NT2/D1 (cell line): ENCODE data around the gene FAM83B.
"Not testable (repeated sequence)": the region's sequence is repeated elsewhere in the genome, so short reads cannot be mapped to it uniquely, and the experiment has no call there.

Source experiments
- DNase-seq: peaks from one replicate; pipeline ENCODE4 v3.0.0-alpha.2; 2011; ENCODE audit warnings: low read depth, low spot score
- H3K27me3 ChIP-seq: 2 replicates; pipeline ENCODE4 v1.6.0; 2011; ENCODE audit warnings: mild to moderate bottlenecking; ENCODE audit not compliant: insufficient read length, insufficient read depth
- H3K36me3 ChIP-seq: 2 replicates; pipeline ENCODE4 v1.6.1; 2011; ENCODE audit warnings: mild to moderate bottlenecking, low read length, mixed read lengths; ENCODE audit not compliant: insufficient read depth, insufficient read length
- H3K4me1 ChIP-seq: 2 replicates; pipeline ENCODE4 v1.5.1; 2011; ENCODE audit not compliant: insufficient read depth, insufficient read length
- H3K4me3 ChIP-seq: 2 replicates; pipeline ENCODE4 v1.5.1; 2011; ENCODE audit warnings: low read depth; ENCODE audit not compliant: insufficient read length
- H3K9ac ChIP-seq: 2 replicates; pipeline ENCODE4 v1.6.0; 2011; ENCODE audit warnings: low read depth; ENCODE audit not compliant: insufficient read length
- H3K9me3 ChIP-seq: 2 replicates; pipeline ENCODE4 v1.5.1; 2011; ENCODE audit warnings: mild to moderate bottlenecking, low read length; ENCODE audit not compliant: insufficient read depth
- SUZ12 ChIP-seq: IDR thresholded peaks from 2 replicates; pipeline ENCODE4 v1.6.1; 2011; ENCODE audit not compliant: insufficient read length, insufficient read depth; ENCODE audit errors: extremely low read depth
- YY1 ChIP-seq: IDR thresholded peaks from 2 replicates; pipeline ENCODE4 v1.6.1; 2011; ENCODE audit not compliant: insufficient read length, insufficient read depth
- ZNF274 ChIP-seq: IDR thresholded peaks from 2 replicates; pipeline ENCODE4 v1.6.1; 2011; ENCODE audit warnings: mild to moderate bottlenecking, low read depth, low read length

The FAM83B gene

DNA sequence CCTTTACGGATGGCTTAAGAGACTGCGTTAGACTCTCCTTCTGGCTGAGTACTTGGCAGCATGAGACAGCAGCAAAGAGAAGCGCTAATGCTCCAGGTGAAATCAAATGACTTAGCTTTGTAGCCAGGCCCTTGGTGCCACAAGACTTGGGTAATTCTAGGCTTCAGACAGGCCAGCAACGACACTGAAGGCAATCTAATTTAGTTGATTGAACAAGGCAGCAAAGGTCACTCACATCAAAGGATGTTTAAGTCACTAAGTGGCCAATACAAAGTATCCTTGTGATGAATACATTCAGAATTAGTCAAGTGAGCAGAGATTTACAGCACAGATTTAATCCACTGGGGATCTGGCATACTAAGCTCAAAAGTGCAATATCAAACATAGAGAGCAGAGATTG, 113.2 kb downstream of the FAM83B start:
- H3K9me3 ChIP-seq = no peaks in the 10 kb centered on the region
- no peaks in the 10 kb centered on the region for H3K4me1 ChIP-seq
- no peak overlapping the region for H3K9ac ChIP-seq
- no peak for DNase-seq
- no peak overlapping the region for H3K4me3 ChIP-seq
- TF ChIP-seq SUZ12 (no peak), ZNF274 (no peak), YY1 (no peak)
- H3K27me3 ChIP-seq = no peaks in the 10 kb centered on the region
- no peaks in the 10 kb centered on the region for H3K36me3 ChIP-seq

DNA sequence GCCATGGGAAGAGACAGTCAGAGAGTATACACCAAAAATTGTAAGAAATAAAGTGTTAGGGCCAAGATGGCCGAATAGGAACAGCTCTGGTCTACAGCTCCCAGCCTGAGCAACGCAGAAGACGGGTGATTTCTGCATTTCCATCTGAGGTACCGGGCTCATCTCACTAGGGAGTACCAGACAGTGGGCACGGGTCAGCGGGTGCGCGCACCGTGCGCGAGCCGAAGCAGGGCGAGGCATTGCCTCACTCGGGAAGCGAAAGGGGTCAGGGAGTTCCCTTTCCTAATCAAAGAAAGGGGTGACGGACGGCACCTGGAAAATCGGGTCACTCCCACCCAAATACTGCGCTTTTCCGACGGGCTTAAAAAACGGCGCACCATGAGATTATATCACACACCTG, 114.8 kb downstream of the FAM83B start:
- H3K4me1 ChIP-seq = not testable (repeated sequence)

DNA sequence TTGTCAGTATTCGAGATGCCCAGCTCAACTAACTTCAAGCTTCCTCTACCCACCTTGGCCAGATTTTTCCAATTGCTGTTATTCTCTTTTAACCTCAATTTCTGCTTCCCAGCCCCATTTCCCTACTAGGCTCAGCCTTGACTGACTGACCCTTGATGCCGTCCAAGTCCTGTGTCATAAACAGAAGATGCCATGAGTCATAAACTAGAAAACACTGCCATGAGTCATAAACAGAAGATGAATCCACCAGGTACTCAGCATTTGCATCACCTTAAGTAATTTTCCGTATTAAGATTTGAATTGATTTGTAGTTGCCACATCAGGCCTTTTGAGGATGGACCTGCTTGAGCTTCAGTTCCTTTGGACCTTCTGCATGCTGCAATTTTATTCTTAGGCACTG, 123.8 kb downstream of the FAM83B start:
- H3K4me1 ChIP-seq = no peaks in the 10 kb centered on the region
- no peaks in the 10 kb centered on the region for H3K9me3 ChIP-seq
- no peak overlapping the region for H3K4me3 ChIP-seq
- no peak for TF ChIP-seq SUZ12
- no peak for TF ChIP-seq ZNF274
- no peak for TF ChIP-seq YY1
- H3K36me3 ChIP-seq = no peaks in the 10 kb centered on the region
- no peak for DNase-seq
- H3K9ac ChIP-seq = no peak overlapping the region
- no peaks in the 10 kb centered on the region for H3K27me3 ChIP-seq

More for the DNA sequence above, 114.8 kb downstream of the FAM83B start:
- H3K4me3 ChIP-seq, H3K36me3 ChIP-seq, DNase-seq, H3K9ac ChIP-seq, H3K27me3 ChIP-seq, H3K9me3 ChIP-seq: not testable (repeated sequence)

DNA sequence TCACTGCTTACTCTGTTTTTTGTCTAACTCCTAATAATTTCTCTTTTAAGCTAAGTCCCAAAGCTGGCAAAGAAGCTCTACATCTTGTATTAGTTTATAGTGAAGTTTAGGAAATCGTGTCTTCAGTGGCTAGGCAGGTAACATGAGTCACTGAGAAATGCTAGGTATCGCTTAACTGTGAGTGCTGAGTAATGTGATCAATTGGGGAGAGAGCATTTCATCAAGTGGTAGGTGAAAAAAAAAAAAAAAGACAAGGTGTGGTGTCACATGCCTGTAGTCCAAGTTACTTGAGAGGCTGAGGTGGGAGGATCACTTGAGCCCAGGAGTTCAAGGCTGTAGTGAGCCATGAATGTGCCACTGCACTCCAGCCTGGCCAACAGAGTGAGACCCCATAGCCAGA, 125.3 kb downstream of the FAM83B start:
- no peak overlapping the region for H3K9ac ChIP-seq
- H3K9me3 ChIP-seq = no peaks in the 10 kb centered on the region
- H3K36me3 ChIP-seq = no peaks in the 10 kb centered on the region
- TF ChIP-seq YY1 = no peak
- TF ChIP-seq ZNF274 = no peak
- TF ChIP-seq SUZ12 = no peak
- no peaks in the 10 kb centered on the region for H3K27me3 ChIP-seq
- no peaks in the 10 kb centered on the region for H3K4me1 ChIP-seq
- no peak overlapping the region for H3K4me3 ChIP-seq
- DNase-seq = no peak

DNA sequence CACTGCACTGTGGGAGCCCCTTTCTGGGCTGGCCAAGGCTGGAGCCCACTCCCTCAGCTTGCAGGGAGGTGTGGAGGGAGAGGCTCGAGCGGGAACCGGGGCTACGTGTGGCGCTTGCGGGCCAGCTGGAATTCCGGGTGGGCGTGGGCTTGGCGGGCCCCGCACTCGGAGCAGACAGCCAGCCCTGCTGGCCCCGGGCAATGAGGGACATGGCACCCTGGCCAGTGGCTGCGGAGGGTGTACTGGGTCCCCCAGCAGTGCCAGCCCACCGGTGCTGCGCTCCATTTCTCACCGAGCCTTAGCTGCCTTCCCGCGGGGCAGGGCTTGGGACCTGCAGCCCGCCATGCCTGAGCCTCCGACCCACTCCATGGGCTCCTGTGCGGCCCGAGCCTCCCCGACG, 132.6 kb downstream of the FAM83B start:
- not testable (repeated sequence) for H3K36me3 ChIP-seq, H3K9me3 ChIP-seq, H3K9ac ChIP-seq, DNase-seq, H3K27me3 ChIP-seq, H3K4me1 ChIP-seq, H3K4me3 ChIP-seq

DNA sequence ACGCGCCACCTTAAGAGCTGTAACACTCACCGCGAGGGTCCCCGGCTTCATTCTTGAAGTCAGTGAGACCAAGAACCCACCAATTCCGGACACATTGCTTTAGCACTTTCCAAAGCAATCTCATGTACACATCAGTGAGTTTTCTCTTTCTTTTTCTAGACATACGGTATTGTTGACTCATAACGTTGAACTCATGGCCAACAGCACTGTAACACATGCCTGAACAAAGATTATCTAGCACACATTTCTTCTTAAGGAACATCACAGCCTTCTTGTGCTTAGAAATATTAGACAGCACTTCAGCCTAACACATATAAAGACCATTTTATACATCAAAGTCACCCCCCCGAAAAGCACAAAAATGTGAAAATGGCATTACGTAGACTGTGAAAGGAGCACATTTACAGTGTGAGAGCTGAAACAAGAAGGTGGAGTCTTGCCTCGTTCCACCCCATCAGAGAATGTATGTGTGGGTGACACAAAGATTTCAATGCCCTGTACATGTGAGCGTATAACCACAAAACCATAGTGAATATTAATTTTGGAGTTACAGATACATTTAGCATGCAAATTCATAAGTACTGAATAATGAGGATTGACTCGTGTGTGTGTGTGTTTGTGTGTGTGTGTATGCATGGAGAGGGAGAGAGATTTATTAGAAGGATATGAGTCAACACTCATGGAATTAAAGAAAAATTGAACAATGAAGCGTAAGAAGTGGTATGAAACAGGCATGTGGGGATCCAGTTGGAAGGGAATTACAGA, 134.1 kb downstream of the FAM83B start:
- Histone ChIP-seq H3K27me3 (no peaks in the 10 kb centered on the region), H3K9me3 (no peaks in the 10 kb centered on the region), H3K36me3 (no peaks in the 10 kb centered on the region), H3K9ac (no peak overlapping the region), H3K4me1 (no peaks in the 10 kb centered on the region), H3K4me3 (no peak overlapping the region)
- TF ChIP-seq YY1 (no peak), SUZ12 (no peak), ZNF274 (no peak)
- DNase-seq = no peak

DNA sequence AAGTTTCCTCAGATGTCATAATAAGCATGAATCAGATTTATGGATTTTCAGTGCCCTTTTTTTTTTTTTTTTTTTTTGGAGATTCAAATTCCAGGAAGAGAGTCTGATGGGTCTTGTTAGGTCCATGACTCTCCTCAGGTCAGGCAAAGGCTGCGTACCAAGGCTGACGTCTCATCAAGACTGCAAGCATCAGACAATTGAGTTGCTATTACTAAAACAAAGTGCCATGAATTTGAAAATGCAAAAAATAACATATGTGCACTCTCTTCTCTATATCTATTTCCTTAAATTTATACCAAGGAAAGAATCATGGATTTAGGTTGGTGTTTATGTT, 134.7 kb downstream of the FAM83B start:
- Histone ChIP-seq H3K9ac (no peak overlapping the region), H3K27me3 (no peaks in the 10 kb centered on the region), H3K36me3 (no peaks in the 10 kb centered on the region), H3K9me3 (no peaks in the 10 kb centered on the region), H3K4me1 (no peaks in the 10 kb centered on the region), H3K4me3 (no peak overlapping the region)
- TF ChIP-seq ZNF274 = no peak
- no peak for TF ChIP-seq YY1
- no peak for TF ChIP-seq SUZ12
- DNase-seq = no peak

DNA sequence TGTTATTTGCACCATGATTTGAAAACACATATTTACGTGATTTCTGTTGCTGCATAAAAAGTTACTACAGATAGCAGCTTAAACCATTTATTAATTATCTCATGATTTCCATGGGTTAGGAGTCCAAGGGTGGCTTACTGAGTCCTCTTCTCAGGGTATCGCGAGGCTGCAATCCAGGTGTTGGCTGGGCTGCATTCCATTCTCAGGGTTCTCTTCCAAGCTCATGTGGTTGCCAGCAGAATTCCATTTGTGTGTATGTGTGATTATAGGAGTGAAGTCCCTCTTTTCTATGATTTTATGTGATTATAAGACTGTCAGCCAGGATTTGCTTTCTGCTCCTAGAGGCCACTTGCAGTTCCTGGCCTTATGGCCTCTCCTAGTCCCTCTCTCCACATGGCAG, 135.1 kb downstream of the FAM83B start:
- no peak for DNase-seq
- Histone ChIP-seq H3K9ac (no peak overlapping the region), H3K9me3 (no peaks in the 10 kb centered on the region), H3K36me3 (no peaks in the 10 kb centered on the region), H3K4me1 (no peaks in the 10 kb centered on the region), H3K4me3 (no peak overlapping the region), H3K27me3 (no peaks in the 10 kb centered on the region)
- TF ChIP-seq SUZ12 = no peak
- TF ChIP-seq ZNF274 = no peak
- TF ChIP-seq YY1 = no peak
